ENCODE measurements around the gene AGAP1.
"Not testable (repeated sequence)": the region's sequence is repeated elsewhere in the genome, so short reads cannot be mapped to it uniquely, and the experiment has no call there.

The AGAP1 gene

DNA sequence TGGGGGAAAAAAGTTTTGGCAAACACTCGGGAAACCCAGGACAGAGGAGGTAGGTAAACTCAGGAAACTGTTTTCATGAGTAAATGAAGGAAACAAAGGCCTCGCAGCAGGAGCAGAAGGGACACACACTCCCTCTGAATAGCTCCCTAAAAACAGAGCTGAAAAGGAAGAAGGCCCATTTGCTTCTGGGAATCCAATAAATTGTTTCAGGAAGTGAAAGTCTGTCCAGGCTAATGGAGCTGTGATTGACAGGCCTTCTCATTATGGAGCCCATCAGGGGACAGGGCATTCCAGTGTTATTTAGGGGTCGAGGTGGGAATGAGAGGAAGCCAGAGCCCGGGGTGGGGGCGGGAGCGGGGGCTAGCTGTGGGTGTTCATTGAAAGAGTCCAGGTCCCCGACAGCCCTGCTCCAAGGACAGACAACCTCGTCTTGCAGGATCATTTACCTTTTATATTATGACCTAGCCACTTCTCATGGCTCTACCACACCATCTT, 593.2 kb downstream of the AGAP1 start:
- H3K36me3 ChIP-seq (ENCODE audit: control insufficient read depth, insufficient read depth, low read length), result no peaks in the 10 kb centered on the region
- no peaks in the 10 kb centered on the region for H3K27me3 ChIP-seq (ENCODE audit: control insufficient read depth, insufficient read depth, low read length, poor library complexity, severe bottlenecking)
- peak overlapping the region; percentile 3 for H3K27ac ChIP-seq (ENCODE audit: insufficient read depth, low read depth, low read length, poor library complexity, severe bottlenecking)
- no peaks in the 10 kb centered on the region for H3K9me3 ChIP-seq (ENCODE audit: control insufficient read depth, low read length)
- H3K4me1 ChIP-seq (ENCODE audit: control insufficient read depth, insufficient read depth, low read length), result peaks cover 24% of the 10 kb centered on the region
- H3K4me3 ChIP-seq (ENCODE audit: insufficient read depth, low read depth, low read length), result no peak overlapping the region
- 3% methylated on average over 8 of the region's 8 CpGs for WGBS, 2 experiments

DNA sequence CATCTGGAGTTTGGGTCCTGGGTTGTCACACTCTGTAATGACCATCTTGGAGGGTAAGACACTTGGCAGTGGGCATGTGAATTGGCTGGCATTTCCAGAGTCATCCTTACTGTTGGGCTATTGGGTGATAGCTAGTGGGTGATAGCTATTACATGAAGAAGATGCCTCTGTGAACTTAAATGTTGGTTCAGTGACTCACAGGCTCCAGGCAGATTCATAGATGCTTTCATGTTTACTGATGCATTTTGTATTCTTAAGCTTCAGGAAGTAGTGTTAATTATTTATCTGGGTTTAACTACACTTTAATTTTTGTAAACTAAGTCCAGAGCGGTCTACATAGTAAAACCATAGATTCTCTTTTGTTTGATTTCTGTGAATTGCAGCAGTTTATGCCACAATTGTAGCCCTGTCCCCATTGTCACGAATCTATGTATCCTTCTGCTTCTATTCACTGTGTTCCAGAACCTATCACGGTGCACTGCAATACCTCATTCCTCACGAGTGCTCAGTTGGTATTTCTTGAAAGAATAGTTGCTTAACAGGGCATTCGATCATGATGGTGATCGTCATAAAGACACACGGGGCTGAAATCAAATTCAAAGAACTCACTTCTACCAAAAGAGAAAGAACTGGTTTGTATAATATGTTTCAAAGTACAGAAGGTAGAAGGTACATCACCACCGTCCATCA, 594.7 kb downstream of the AGAP1 start:
- Histone ChIP-seq H3K9me3 (ENCODE audit: control insufficient read depth, low read length) (no peaks in the 10 kb centered on the region), H3K4me3 (ENCODE audit: insufficient read depth, low read depth, low read length) (no peak overlapping the region), H3K36me3 (ENCODE audit: control insufficient read depth, insufficient read depth, low read length) (no peaks in the 10 kb centered on the region), H3K27ac (ENCODE audit: insufficient read depth, low read depth, low read length, poor library complexity, severe bottlenecking) (no peak overlapping the region), H3K4me1 (ENCODE audit: control insufficient read depth, insufficient read depth, low read length) (peaks cover 24% of the 10 kb centered on the region), H3K27me3 (ENCODE audit: control insufficient read depth, insufficient read depth, low read length, poor library complexity, severe bottlenecking) (no peaks in the 10 kb centered on the region)
- 95 to 97% methylated on average over 7 to 8 of the region's 8 CpGs for WGBS, 2 experiments

GRCh38 chr2:236089271-236090026, 595.6 kb downstream of the AGAP1 start:
- 91 to 92% methylated on average over 12 of the region's 12 CpGs for WGBS, 2 experiments
- peaks cover 24% of the 10 kb centered on the region for H3K4me1 ChIP-seq (ENCODE audit: control insufficient read depth, insufficient read depth, low read length)
- H3K4me3 ChIP-seq (ENCODE audit: insufficient read depth, low read depth, low read length), result no peak overlapping the region
- no peaks in the 10 kb centered on the region for H3K36me3 ChIP-seq (ENCODE audit: control insufficient read depth, insufficient read depth, low read length)
- H3K27ac ChIP-seq (ENCODE audit: insufficient read depth, low read depth, low read length, poor library complexity, severe bottlenecking), result no peak overlapping the region
- H3K9me3 ChIP-seq (ENCODE audit: control insufficient read depth, low read length), result no peaks in the 10 kb centered on the region
- no peaks in the 10 kb centered on the region for H3K27me3 ChIP-seq (ENCODE audit: control insufficient read depth, insufficient read depth, low read length, poor library complexity, severe bottlenecking)

DNA sequence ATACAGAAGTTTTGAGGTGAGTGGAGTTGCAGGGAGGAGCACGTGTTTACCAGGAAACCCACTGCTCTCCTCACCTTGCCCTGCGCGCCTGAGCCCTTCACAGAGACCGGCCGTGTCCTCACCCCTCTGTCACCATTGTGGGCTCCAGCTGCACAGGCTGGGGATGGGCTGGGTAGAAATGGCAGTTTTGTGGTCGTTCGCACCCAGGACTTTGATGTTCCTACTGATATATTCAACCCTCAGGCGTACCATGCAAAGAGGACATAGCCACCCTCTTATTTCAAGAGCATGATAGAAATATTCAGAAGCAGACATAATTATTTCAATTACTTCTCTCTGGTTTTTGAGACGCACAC, 596.2 kb downstream of the AGAP1 start:
- Histone ChIP-seq H3K27ac (ENCODE audit: insufficient read depth, low read depth, low read length, poor library complexity, severe bottlenecking) (no peak overlapping the region), H3K36me3 (ENCODE audit: control insufficient read depth, insufficient read depth, low read length) (no peaks in the 10 kb centered on the region), H3K27me3 (ENCODE audit: control insufficient read depth, insufficient read depth, low read length, poor library complexity, severe bottlenecking) (no peaks in the 10 kb centered on the region), H3K9me3 (ENCODE audit: control insufficient read depth, low read length) (no peaks in the 10 kb centered on the region), H3K4me1 (ENCODE audit: control insufficient read depth, insufficient read depth, low read length) (peaks cover 24% of the 10 kb centered on the region), H3K4me3 (ENCODE audit: insufficient read depth, low read depth, low read length) (no peak overlapping the region)
- 89 to 93% methylated on average over 8 of the region's 9 CpGs for WGBS, 2 experiments

DNA sequence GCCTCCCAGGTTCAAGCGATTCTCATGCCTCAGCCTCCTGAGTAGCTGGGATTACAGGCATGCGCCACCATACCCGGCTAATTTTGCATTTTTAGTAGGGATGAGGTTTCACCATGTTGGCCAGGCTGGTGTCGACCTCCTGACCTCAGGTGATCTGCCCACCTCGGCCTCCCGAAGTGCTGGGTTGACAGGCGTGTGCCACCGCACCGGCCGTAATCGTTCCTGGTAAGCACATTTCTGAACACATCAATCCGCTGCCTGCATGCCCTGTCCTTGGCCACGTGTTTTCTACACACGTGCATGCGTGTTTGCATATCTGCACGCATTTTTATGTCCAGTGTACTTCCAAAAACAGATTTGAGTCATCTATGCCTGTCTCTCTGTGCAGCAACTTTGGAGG, 597.0 kb downstream of the AGAP1 start:
- H3K9me3 ChIP-seq (ENCODE audit: control insufficient read depth, low read length); H3K4me3 ChIP-seq (ENCODE audit: insufficient read depth, low read depth, low read length); H3K27me3 ChIP-seq (ENCODE audit: control insufficient read depth, insufficient read depth, low read length, poor library complexity, severe bottlenecking); H3K27ac ChIP-seq (ENCODE audit: insufficient read depth, low read depth, low read length, poor library complexity, severe bottlenecking); H3K36me3 ChIP-seq (ENCODE audit: control insufficient read depth, insufficient read depth, low read length): not testable (repeated sequence)
- 94% methylated on average over 16 of the region's 16 CpGs for WGBS, 2 experiments
- H3K4me1 ChIP-seq (ENCODE audit: control insufficient read depth, insufficient read depth, low read length), result peaks cover 16% of the 10 kb centered on the region

DNA sequence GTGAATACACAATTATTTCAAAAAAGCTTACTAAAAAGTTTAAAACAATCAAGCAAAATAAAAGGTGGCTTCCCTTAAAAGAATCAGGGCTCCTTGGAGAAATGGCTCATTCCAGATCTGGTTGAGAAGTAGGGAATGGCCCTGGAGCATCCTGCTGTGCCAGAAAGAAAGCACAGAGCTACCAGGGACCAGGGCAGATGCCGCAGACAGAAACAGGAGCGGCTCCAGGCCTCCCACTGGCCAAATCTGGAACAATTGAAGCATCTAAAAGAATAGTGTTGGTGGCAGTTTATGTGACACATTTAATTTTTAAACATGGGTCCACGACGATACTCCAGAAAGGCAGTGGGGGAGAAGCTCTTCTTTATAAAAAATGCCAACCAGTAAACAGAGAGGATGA, 598.9 kb downstream of the AGAP1 start:
- Histone ChIP-seq H3K4me1 (ENCODE audit: control insufficient read depth, insufficient read depth, low read length) (no peaks in the 10 kb centered on the region), H3K9me3 (ENCODE audit: control insufficient read depth, low read length) (no peaks in the 10 kb centered on the region), H3K36me3 (ENCODE audit: control insufficient read depth, insufficient read depth, low read length) (no peaks in the 10 kb centered on the region), H3K27me3 (ENCODE audit: control insufficient read depth, insufficient read depth, low read length, poor library complexity, severe bottlenecking) (no peaks in the 10 kb centered on the region), H3K27ac (ENCODE audit: insufficient read depth, low read depth, low read length, poor library complexity, severe bottlenecking) (no peak overlapping the region), H3K4me3 (ENCODE audit: insufficient read depth, low read depth, low read length) (no peak overlapping the region)
- 52 to 69% methylated on average over 4 of the region's 4 CpGs for WGBS, 2 experiments

GRCh38 chr2:236093134-236093533, 599.3 kb downstream of the AGAP1 start:
- WGBS, 2 experiments, result 82 to 87% methylated on average over 6 of the region's 6 CpGs
- Histone ChIP-seq H3K36me3 (ENCODE audit: control insufficient read depth, insufficient read depth, low read length) (no peaks in the 10 kb centered on the region), H3K9me3 (ENCODE audit: control insufficient read depth, low read length) (no peaks in the 10 kb centered on the region)

DNA sequence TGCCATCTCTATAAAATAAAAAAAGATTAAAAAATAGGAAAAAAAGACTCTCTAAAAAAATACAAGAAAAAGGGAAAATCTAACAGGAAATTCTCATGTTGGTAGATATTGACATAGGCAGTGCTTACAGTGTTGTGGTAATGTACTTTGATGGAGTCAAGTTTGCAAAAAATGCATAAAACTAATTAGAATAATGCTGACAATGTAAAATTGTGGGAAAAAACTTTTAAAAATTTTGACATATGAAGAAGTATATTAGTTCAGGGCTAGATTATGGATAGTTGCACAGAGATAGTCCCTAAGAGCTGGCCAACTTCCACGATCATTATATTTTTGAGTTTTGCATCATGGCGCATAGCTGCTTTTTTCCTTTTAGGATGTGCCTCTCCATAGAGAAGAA, 601.7 kb downstream of the AGAP1 start:
- no peaks in the 10 kb centered on the region for H3K36me3 ChIP-seq (ENCODE audit: control insufficient read depth, insufficient read depth, low read length)
- WGBS, 2 experiments, result 96 to 97% methylated on average over 2 of the region's 2 CpGs
- H3K27me3 ChIP-seq (ENCODE audit: control insufficient read depth, insufficient read depth, low read length, poor library complexity, severe bottlenecking), result no peaks in the 10 kb centered on the region
- H3K9me3 ChIP-seq (ENCODE audit: control insufficient read depth, low read length), result no peaks in the 10 kb centered on the region
- no peak overlapping the region for H3K4me3 ChIP-seq (ENCODE audit: insufficient read depth, low read depth, low read length)
- no peak overlapping the region for H3K27ac ChIP-seq (ENCODE audit: insufficient read depth, low read depth, low read length, poor library complexity, severe bottlenecking)
- H3K4me1 ChIP-seq (ENCODE audit: control insufficient read depth, insufficient read depth, low read length), result no peaks in the 10 kb centered on the region

More at GRCh38 chr2:236093134-236093533, 599.3 kb downstream of the AGAP1 start:
- Histone ChIP-seq H3K4me3 (ENCODE audit: insufficient read depth, low read depth, low read length) (no peak overlapping the region), H3K4me1 (ENCODE audit: control insufficient read depth, insufficient read depth, low read length) (no peaks in the 10 kb centered on the region), H3K27me3 (ENCODE audit: control insufficient read depth, insufficient read depth, low read length, poor library complexity, severe bottlenecking) (no peaks in the 10 kb centered on the region), H3K27ac (ENCODE audit: insufficient read depth, low read depth, low read length, poor library complexity, severe bottlenecking) (no peak overlapping the region)

GRCh38 chr2:236101311-236101950, 607.6 kb downstream of the AGAP1 start:
- no peak overlapping the region for H3K27ac ChIP-seq (ENCODE audit: insufficient read depth, low read depth, low read length, poor library complexity, severe bottlenecking)
- H3K27me3 ChIP-seq (ENCODE audit: control insufficient read depth, insufficient read depth, low read length, poor library complexity, severe bottlenecking), result no peaks in the 10 kb centered on the region
- no peaks in the 10 kb centered on the region for H3K9me3 ChIP-seq (ENCODE audit: control insufficient read depth, low read length)
- no peaks in the 10 kb centered on the region for H3K4me1 ChIP-seq (ENCODE audit: control insufficient read depth, insufficient read depth, low read length)
- no peak overlapping the region for H3K4me3 ChIP-seq (ENCODE audit: insufficient read depth, low read depth, low read length)
- 89% methylated on average over 29 of the region's 29 CpGs for WGBS, 2 experiments
- H3K36me3 ChIP-seq (ENCODE audit: control insufficient read depth, insufficient read depth, low read length), result no peaks in the 10 kb centered on the region

- H3K4me3 ChIP-seq (ENCODE audit: insufficient read depth, low read depth, low read length), result no peak overlapping the region
- H3K36me3 ChIP-seq (ENCODE audit: control insufficient read depth, insufficient read depth, low read length), result no peaks in the 10 kb centered on the region
- WGBS, 2 experiments, result 92 to 94% methylated on average over 9 to 10 of the region's 10 CpGs
- H3K27me3 ChIP-seq (ENCODE audit: control insufficient read depth, insufficient read depth, low read length, poor library complexity, severe bottlenecking), result no peaks in the 10 kb centered on the region
- peaks cover 11% of the 10 kb centered on the region for H3K4me1 ChIP-seq (ENCODE audit: control insufficient read depth, insufficient read depth, low read length)
- no peak overlapping the region for H3K27ac ChIP-seq (ENCODE audit: insufficient read depth, low read depth, low read length, poor library complexity, severe bottlenecking)
- H3K9me3 ChIP-seq (ENCODE audit: control insufficient read depth, low read length), result no peaks in the 10 kb centered on the region
Measured at GRCh38 chr2:236102971-236103370, 609.1 kb downstream of the AGAP1 start.
